ENCODE results near the gene RET.

DNA sequence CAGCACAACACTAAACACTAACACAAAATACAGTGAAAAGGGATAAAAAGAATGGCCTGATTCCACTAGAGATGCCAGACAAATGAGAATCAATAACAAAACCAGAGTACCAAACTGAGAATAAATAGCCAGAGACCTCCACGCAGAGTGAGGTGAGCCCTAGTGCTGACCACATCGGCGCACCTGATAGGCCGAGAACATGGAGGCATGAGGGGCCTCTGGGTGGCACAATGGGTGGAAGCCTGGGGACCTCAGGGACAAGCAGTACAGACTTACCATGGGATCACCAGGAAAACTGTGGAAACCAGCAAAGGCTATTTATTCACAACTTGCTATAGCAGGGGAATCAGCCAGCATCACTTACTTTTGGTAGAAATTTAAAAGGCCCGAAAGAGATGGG, 59.6 kb downstream of the RET start:
- no peak for TF ChIP-seq CREB1 (CRISPR knock-in tag; IDR thresholded peaks at IDR 0.05)
- no peak for TF ChIP-seq NR3C1 (CRISPR knock-in tag; conservative IDR thresholded peaks at IDR 0.05; ENCODE audit: low read depth)
- no peak for TF ChIP-seq CTCF (IDR thresholded peaks at IDR 0.05)
- no peak for TF ChIP-seq IRF2 (CRISPR knock-in tag; IDR thresholded peaks at IDR 0.05; ENCODE audit: borderline replicate concordance, low read depth)
- TF ChIP-seq, protein P1, sequence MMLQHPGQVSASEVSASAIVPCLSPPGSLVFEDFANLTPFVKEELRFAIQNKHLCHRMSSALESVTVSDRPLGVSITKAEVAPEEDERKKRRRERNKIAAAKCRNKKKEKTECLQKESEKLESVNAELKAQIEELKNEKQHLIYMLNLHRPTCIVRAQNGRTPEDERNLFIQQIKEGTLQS (CRISPR knock-in tag; conservative IDR thresholded peaks at IDR 0.05), result no peak
- TF ChIP-seq PRRX2 (CRISPR knock-in tag; IDR thresholded peaks at IDR 0.05), result no peak
- TF ChIP-seq, protein P2, sequence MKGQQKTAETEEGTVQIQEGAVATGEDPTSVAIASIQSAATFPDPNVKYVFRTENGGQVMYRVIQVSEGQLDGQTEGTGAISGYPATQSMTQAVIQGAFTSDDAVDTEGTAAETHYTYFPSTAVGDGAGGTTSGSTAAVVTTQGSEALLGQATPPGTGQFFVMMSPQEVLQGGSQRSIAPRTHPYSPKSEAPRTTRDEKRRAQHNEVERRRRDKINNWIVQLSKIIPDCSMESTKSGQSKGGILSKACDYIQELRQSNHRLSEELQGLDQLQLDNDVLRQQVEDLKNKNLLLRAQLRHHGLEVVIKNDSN (CRISPR knock-in tag; IDR thresholded peaks at IDR 0.05), result no peak
- TF ChIP-seq FOXK1 (CRISPR knock-in tag; IDR thresholded peaks at IDR 0.05), result no peak
